HL-60 (cell line): ENCODE measurements around the gene MRTO4.

Experiments used
- DNase-seq, 2 experiments: peaks; one replicate each; pipeline ENCODE4 v3.0.0-alpha.2; 2010 to 2020; ENCODE audit warnings: low read depth in 1 of 2, low spot score in 1 of 2
- H3K27ac ChIP-seq: fragments of 250-450 bp; sonication (Bioruptor Pico); replicated peaks from 2 replicates; pipeline ENCODE4 v1.5.1; 2020; ENCODE audit warnings: mild to moderate bottlenecking, moderate library complexity
- H3K27me3 ChIP-seq: fragments of 250-450 bp; sonication (Bioruptor Pico); 2 replicates; pipeline ENCODE4 v1.5.1; 2021; ENCODE audit warnings: mild to moderate bottlenecking, moderate library complexity; ENCODE audit not compliant: insufficient read depth, poor library complexity, severe bottlenecking
- H3K4me3 ChIP-seq: replicated peaks from 2 replicates; pipeline ENCODE4 v1.5.1; 2011; ENCODE audit warnings: mild to moderate bottlenecking, control low read depth, low read length; ENCODE audit not compliant: insufficient read depth
- GABPA ChIP-seq: IDR thresholded peaks from 2 replicates; pipeline ENCODE4 v1.6.1; 2012; ENCODE audit warnings: low read depth
- POLR2AphosphoS5 ChIP-seq: IDR thresholded peaks from 2 replicates; pipeline ENCODE4 v1.6.1; 2012; ENCODE audit warnings: low read depth
- REST ChIP-seq: IDR thresholded peaks from 2 replicates; pipeline ENCODE4 v1.6.1; 2012; ENCODE audit warnings: low read depth; ENCODE audit not compliant: insufficient replicate concordance
- SPI1 ChIP-seq: IDR thresholded peaks from 2 replicates; pipeline ENCODE4 v1.6.1; 2012; ENCODE audit warnings: low read depth, mild to moderate bottlenecking, borderline replicate concordance
- TF ChIP-seq, protein P1 (sequence below): IDR thresholded peaks from one replicate; pipeline ENCODE4 v1.5.1; 2011; ENCODE audit warnings: low read length, control low read depth, inconsistent platforms; ENCODE audit not compliant: insufficient read depth

The MRTO4 gene

GRCh38 chr1:19206947-19207346 is 44.7 kb upstream of the MRTO4 start:
- peak in 1 of 2 experiments; percentile 8 for DNase-seq
- no peak overlapping the region for H3K27ac ChIP-seq
- no peak overlapping the region for H3K4me3 ChIP-seq
- TF ChIP-seq SPI1: no peak
- TF ChIP-seq, protein P1, sequence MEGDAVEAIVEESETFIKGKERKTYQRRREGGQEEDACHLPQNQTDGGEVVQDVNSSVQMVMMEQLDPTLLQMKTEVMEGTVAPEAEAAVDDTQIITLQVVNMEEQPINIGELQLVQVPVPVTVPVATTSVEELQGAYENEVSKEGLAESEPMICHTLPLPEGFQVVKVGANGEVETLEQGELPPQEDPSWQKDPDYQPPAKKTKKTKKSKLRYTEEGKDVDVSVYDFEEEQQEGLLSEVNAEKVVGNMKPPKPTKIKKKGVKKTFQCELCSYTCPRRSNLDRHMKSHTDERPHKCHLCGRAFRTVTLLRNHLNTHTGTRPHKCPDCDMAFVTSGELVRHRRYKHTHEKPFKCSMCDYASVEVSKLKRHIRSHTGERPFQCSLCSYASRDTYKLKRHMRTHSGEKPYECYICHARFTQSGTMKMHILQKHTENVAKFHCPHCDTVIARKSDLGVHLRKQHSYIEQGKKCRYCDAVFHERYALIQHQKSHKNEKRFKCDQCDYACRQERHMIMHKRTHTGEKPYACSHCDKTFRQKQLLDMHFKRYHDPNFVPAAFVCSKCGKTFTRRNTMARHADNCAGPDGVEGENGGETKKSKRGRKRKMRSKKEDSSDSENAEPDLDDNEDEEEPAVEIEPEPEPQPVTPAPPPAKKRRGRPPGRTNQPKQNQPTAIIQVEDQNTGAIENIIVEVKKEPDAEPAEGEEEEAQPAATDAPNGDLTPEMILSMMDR: no peak
- TF ChIP-seq POLR2AphosphoS5: no peak
- TF ChIP-seq REST: no peak
- no peak for TF ChIP-seq GABPA
- H3K27me3 ChIP-seq: no peaks in the 10 kb centered on the region

- TF ChIP-seq POLR2AphosphoS5: no peak
- TF ChIP-seq GABPA: no peak
- no peak for TF ChIP-seq SPI1
- TF ChIP-seq, protein P1: no peak
- no peak for TF ChIP-seq REST
- Histone ChIP-seq H3K27ac (peak overlapping the region; percentile 97), H3K27me3 (no peaks in the 10 kb centered on the region), H3K4me3 (peak overlapping the region; percentile 66)
- no peak for DNase-seq
Measured at GRCh38 chr1:19208710-19209438, 42.7 kb upstream of the MRTO4 start.

DNA sequence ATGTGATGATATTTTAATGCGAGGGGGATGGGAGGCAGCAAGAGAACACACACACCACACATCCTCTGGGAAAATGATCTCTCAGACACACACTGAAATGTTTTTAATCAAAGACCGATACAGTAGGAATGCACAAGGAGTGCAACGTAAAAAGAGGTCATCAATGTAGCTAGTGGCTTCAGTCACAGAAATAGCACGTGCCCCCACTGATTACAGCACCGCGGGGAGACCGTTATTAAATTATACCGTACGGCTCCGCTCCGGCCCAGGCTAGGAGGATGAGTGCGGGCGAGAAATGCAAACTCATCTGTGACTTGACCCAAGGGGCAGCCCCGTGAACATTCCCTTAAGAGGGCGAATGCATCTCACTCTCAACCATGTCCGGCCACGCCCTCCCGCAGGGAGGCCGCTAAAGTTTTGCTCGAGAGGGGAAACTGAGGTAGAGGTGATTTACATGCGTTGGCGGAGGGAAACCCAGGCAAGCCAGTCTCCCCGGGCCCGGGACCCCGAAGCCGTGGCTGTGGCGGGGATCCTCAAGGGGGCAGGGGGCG is 42.1 kb upstream of the MRTO4 start:
- Histone ChIP-seq H3K4me3 (peak overlapping the region; percentile 66), H3K27ac (peak overlapping the region; percentile 97), H3K27me3 (no peaks in the 10 kb centered on the region)
- peak; percentile 40 to 42 for DNase-seq
- TF ChIP-seq GABPA: no peak
- TF ChIP-seq SPI1: no peak
- no peak for TF ChIP-seq REST
- no peak for TF ChIP-seq POLR2AphosphoS5
- TF ChIP-seq, protein P1: no peak
